GM18502 (cell line): ENCODE data around the gene MFSD12.

Experiments
- ATAC-seq: cut with Tn5 transposase; IDR thresholded peaks from one replicate; pipeline ENCODE4 v1.9.1; 2021; ENCODE audit warnings: mild to moderate bottlenecking; ENCODE audit not compliant: unreplicated experiment, poor library complexity

Gene MFSD12

DNA sequence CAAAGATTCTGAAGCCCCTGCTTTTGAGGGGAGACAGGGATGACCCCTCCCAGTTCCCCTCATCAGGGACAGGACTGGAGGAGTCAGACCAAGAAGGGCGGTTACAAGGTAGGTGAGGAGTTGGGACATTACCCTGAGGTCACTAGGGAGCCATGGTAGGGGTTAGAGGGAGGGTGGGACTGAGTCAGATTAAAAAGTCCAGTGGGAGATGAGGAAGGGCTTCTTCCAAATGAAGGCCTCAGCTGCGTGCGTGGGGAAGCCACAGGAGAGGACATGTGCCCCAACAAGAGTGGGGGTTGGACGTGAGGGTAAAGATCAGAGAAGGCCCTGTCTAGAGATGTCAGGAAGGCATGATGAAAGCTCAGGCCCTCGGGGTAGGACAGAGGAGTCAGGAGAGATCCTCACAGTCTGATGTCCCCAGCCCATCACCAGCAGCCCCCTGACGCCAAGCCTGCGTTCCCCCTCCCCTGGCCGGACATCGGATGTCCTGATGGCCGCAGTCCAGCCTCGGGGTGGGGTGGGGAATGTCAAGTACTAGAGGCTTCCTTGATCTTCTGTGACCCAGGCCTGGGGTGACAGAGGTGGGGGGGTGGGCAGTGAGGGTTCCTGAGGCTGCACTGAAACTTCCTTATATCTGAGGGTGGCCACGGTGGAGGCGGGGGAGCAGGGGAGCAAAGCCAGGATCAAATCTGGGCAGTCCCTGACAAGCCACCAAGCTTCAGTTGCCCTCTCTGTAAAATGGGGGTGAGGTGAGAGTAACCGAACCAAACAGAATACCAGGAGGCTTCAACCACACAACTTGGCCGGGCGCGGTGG, 6.5 kb upstream of the MFSD12 start:
- ATAC-seq, result no peak

DNA sequence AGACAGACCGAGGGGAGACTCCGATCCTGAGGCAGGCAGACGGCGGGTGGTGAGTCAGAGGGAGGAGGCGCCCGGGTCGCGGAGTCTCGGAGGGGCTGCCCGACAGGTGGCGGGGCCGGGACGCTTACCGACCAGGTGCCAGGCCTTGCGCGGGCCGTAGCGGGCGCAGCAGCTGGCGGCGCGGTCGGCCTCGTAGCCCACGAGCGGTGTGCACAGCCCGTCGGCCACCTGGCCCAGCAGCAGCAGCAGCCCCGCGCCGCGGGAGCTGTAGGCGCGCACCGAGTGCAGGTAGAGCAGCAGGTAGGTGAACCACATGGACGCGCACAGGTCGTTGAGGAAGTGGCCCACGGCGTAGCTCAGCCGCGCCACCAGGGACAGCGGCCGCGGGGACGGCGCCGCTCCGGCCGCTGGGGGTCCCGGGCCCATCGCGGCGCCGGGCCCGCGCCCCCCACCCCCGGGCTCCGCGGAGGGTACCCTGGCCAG, 367 bp downstream of the MFSD12 start:
- ATAC-seq, result peak; percentile 9

GRCh38 chr19:3556423-3556977, 886 bp downstream of the MFSD12 start:
- no peak for ATAC-seq

DNA sequence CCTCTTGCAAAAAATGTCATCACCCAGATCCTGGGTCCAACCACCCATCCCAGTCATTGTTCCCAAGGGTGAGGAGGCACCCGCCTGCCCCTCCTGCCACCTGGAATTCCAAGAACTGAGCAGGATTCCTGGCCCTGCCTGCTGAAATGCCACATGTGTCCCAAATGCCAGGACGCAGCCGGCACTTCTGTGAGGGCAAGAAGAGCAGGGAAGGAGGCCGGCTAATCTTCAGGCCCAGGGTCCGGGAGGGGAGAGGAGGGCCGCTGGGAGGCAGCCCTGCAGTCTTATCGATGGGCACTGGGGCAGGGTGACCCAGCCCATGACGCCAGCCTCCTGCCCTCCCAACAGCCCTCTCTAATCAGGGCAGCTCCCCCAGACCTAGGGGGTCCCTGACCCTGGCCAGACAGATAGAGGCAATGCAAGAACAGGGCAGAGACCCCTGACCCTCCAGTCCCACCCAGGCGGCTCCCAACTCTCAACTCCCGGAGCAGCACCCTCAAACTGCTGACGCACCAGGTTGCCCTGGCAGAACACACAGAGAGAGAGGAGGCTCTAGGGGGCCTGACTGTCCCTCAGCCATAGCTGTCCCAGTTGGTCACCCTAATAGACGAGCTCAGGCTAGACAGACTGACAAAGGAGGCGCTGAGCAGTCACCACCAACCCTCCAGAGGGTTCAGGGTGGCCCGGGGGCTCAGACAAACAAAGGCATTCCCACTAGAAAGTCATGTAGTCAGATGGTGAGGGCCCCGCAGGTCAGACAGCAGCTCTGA, 1.5 kb downstream of the MFSD12 start:
- no peak for ATAC-seq

DNA sequence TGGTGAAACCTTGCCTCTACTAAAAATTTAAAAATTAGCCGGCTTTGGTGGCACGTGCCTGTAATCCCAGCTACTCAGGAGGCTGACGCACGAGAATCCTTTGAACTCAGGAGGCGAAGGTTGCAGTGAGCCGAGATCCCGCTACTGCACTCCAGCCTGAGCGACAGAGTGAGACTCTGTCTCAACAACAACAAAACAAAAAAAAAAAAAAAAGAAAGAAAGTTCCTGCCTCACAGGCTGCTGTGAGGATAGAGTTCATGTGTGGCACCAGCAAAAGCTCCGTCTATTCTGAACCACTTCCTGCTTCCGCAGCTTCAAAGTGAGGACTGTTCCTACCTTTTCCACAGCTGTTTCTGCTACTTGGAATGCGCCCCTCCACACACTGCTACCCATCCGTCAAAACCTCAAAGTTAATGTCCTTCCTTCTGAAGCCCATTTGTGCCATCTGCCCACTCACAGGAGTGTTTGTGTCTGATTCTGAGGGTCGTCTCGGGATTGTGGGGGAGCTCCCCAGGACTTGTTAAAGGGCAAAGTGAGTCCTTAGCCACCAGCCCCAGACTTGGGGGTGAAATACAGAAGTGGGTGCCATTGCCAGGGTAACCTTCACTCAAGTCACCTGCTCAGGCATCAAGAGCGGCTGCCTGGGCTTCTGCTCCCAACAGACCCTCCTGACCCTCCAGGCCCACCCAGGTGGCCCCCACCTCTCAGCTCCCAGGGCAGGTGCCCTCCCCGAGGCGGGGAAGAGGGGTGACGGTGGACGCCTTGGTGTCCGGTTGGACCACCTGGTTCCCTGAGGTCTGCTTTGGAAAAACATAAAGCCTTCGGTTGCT, 2.9 kb downstream of the MFSD12 start:
- ATAC-seq, result no peak

- no peak for ATAC-seq
These were observed 5.6 kb downstream of the MFSD12 start for GRCh38 chr19:3551792-3552095.

DNA sequence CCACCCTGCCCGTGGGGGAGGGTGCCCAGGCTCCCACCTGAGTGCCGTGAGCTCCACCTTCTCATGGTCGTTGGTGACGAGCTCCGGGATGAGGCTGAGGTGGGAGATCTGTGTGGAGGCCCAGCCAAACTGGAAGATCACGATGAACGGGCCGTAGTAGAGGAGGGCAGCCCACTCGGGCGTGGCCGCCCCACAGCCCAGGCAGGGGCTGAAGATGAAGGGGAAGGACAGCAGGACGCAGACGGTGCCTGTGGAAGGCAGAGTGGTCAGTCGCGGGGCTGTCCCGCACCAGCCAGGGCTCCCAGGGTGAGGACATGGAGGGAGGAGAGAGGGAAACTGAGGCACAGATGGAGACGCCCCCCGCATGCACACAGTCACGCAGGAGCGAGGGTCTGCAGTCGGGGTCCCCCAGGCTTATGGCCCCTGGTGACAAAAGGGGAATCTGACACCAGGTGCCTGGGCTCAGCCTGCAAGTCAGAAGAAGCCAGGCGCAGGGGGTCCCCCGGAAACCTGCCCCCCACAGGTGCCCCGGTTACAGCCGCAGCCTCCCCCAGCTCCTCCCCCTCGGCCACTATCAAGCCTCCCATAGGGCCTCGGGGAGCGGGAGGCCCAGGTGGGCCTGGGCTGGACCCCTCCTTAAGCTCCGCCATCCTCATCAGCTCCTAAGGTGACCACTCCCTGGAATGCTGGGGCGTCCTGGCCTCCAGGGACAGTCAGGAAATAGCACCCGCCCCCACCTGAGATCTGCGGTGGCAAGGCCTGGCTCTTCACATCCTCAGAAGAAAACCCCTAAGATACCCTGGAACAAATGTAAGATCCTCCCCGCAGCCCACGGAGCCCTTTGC, 6.2 kb downstream of the MFSD12 start:
- no peak for ATAC-seq

GRCh38 chr19:3549816-3550215, 7.6 kb downstream of the MFSD12 start:
- no peak for ATAC-seq

DNA sequence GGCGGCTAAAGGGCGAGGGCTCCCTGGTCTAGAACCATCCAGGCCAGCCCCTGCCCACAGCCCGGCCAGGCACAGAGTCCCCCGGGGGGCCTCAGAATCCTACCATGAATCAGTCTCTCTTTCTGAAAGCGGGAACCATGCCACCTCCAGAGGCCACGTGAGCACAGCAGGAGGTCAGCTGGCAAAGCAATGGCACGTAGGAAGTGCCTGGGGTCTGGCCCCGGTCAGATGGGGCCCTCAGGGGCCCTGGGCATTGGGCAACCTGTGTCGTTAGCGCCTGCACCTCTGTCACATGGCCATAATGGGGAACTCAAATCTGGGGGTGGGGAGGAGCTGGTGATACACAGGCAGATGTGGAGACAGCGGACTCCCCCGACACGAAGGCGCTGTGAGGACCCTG, 8.8 kb downstream of the MFSD12 start:
- ATAC-seq, result no peak

GRCh38 chr19:3547767-3548282, 9.6 kb downstream of the MFSD12 start:
- ATAC-seq, result no peak

GRCh38 chr19:3547301-3547731, 10.1 kb downstream of the MFSD12 start:
- no peak for ATAC-seq

DNA sequence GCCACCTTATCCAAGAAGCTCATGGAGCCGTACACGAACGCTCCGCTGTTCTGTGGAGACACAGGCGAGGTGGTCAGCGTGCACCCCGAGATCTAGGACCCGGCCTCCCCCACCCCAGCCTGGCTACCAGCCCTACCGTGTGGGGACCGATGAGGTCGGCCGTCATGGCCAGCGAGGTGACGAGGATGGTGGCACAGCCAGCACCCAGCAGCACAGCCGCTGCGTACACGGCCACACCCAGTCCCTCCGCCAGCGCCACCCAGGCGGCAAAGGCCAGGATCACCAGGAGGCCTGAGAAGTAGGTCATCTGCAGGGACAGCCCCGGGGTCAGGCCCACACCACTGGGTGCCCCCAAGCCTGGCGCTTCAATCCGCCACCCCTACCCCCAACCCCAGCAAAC, 11.3 kb downstream of the MFSD12 start:
- no peak for ATAC-seq

GRCh38 chr19:3545669-3546034, 11.7 kb downstream of the MFSD12 start:
- no peak for ATAC-seq

- ATAC-seq, result no peak
These were observed 12.4 kb downstream of the MFSD12 start for GRCh38 chr19:3544742-3545668.

GRCh38 chr19:3544058-3544376, 13.4 kb downstream of the MFSD12 start:
- ATAC-seq, result no peak

DNA sequence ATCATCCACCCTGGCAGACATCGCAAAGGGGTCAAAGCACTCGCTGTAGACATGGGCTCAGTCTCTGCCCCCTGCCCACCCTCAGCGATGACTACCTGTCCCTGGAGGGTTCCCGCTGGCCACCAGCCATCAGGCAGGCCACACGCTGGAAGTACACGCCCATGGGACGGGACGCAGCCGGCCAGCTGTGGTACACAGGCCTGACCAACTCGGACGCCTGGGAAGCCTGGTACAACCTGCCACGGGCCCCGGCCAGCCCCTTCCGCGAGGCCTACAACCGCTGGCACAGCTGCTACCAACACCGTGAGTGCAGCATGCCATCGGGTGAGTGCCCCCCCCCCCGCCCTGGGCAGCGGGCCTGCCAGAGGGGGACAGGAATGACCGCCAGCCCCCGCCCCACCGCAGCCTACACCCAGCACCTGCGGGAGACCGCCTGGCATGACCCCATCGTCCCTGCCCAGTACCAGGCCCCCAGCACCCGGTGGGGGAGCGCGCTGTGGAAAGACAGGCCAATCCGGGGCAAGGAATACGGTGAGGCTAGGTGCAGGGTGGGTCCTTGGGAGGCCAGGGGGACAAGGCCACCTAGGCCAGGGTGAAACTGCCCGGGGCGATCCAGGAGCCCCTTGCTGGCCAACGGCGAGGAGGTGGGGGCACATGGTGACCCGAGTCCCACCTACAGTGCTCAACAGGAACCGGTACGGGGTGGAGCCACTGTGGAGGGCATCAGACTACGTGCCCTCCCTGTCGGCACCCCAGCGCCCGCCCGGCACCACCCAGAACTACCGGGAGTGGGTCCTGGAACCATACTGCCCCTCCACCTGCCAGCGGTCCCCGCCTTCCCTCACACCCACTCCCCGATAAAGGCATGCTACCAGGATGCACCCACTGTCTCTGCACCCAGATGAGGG, 14.0 kb downstream of the MFSD12 start:
- no peak for ATAC-seq

GRCh38 chr19:3539756-3540118, 17.6 kb downstream of the MFSD12 start:
- ATAC-seq, result no peak
